ENCODE data around the gene NCR3LG1.
"Not testable (repeated sequence)": the region's sequence is repeated elsewhere in the genome, so short reads cannot be mapped to it uniquely, and the experiment has no call there.

Gene NCR3LG1

GRCh38 chr11:17418444-17419081, 67.0 kb downstream of the NCR3LG1 start:
- H3K27ac ChIP-seq = no peak overlapping the region
- TF ChIP-seq CTCF (IDR thresholded peaks at IDR 0.05) (no peak), ZFX (IDR thresholded peaks at IDR 0.05; ENCODE audit: borderline replicate concordance) (no peak)

GRCh38 chr11:17421781-17422180, 70.2 kb downstream of the NCR3LG1 start:
- H3K27ac ChIP-seq = no peak overlapping the region
- no peak for TF ChIP-seq ZFX (IDR thresholded peaks at IDR 0.05; ENCODE audit: borderline replicate concordance)
- TF ChIP-seq CTCF (IDR thresholded peaks at IDR 0.05) = no peak

GRCh38 chr11:17423533-17424310, 72.1 kb downstream of the NCR3LG1 start:
- no peak overlapping the region for H3K27ac ChIP-seq
- TF ChIP-seq CTCF (IDR thresholded peaks at IDR 0.05) = no peak
- no peak for TF ChIP-seq ZFX (IDR thresholded peaks at IDR 0.05; ENCODE audit: borderline replicate concordance)

- H3K27ac ChIP-seq = not testable (repeated sequence)
These were observed 74.6 kb downstream of the NCR3LG1 start for GRCh38 chr11:17426233-17426632.

Measured in 22Rv1 (cell line).